A673 (cell line): ENCODE results near the gene MAP7D3. TPM values are rescaled to one million over a fixed set of nuclear protein-coding genes. Genes with fewer than 3 reads are reported as not detected.
A peak's percentile ranks its signal among the peaks of the same experiment; 100 is the strongest.

Experiments
- BruUV-seq: library from RNA; stranded (reverse); fragments of 400-500 nt; replicated peaks from 2 replicates; lab custom pipeline; 2021; lab: Mats Ljungman, UMichigan
- CTCF ChIA-PET: fragments of 300-600 bp; sonication (Branson Sonifier 250); formaldehyde crosslinking; loops from one replicate; lab custom pipeline; 2022; ENCODE audit warnings: antibody characterized with exemption; lab: Charles Lee
- POLR2A ChIA-PET: fragments of 300-600 bp; sonication (Branson Sonifier 250); formaldehyde crosslinking; loops from one replicate; lab custom pipeline; 2022; ENCODE audit warnings: antibody characterized with exemption; ENCODE audit not compliant: low non-redundant PET; lab: Charles Lee
- DNase-seq: peaks from one replicate; pipeline ENCODE4 v3.0.0-alpha.2; 2015; ENCODE audit warnings: low spot score
- H3K27ac ChIP-seq: fragments of 200-600 bp; sonication (generic); 2 replicates; pipeline ENCODE4 v1.5.1; 2016; ENCODE audit warnings: mixed run types, low read depth, mild to moderate bottlenecking, mixed read lengths, antibody characterized with exemption, low read length; ENCODE audit not compliant: poor library complexity, severe bottlenecking
- H3K27me3 ChIP-seq: fragments of 200-600 bp; sonication (generic); replicated peaks from 2 replicates; pipeline ENCODE4 v1.6.1; 2017; ENCODE audit warnings: mixed run types, low read depth, mild to moderate bottlenecking, mixed read lengths, antibody characterized with exemption, low read length; ENCODE audit not compliant: insufficient read depth, poor library complexity
- H3K36me3 ChIP-seq: fragments of 200-600 bp; sonication (generic); 2 replicates; pipeline ENCODE4 v1.6.1; 2016; ENCODE audit warnings: mixed run types, mild to moderate bottlenecking, mixed read lengths, antibody characterized with exemption, low read length; ENCODE audit not compliant: insufficient read depth, poor library complexity, severe bottlenecking
- H3K4me1 ChIP-seq: fragments of 200-600 bp; sonication (generic); 2 replicates; pipeline ENCODE4 v1.6.1; 2017; ENCODE audit warnings: mixed run types, mild to moderate bottlenecking, mixed read lengths, antibody characterized with exemption, low read length; ENCODE audit not compliant: insufficient read depth, poor library complexity, severe bottlenecking
- H3K4me3 ChIP-seq: fragments of 200-600 bp; sonication (generic); 2 replicates; pipeline ENCODE4 v1.5.1; 2016; ENCODE audit warnings: low read depth, mixed run types, mild to moderate bottlenecking, mixed read lengths, low read length; ENCODE audit not compliant: poor library complexity, severe bottlenecking
- H3K9me3 ChIP-seq: fragments of 200-600 bp; sonication (generic); 2 replicates; pipeline ENCODE4 v1.6.1; 2016; ENCODE audit warnings: mixed run types, low read depth, mild to moderate bottlenecking, mixed read lengths, antibody characterized with exemption, low read length; ENCODE audit not compliant: poor library complexity, severe bottlenecking
- CTCF ChIP-seq: fragments of 300-800, 200-600 bp; sonication (generic); conservative IDR thresholded peaks from 2 replicates; pipeline ENCODE4 v1.5.1; 2017; ENCODE audit warnings: low read depth, mild to moderate bottlenecking, antibody characterized with exemption, low read length, moderate library complexity, mixed read lengths
- EZH2 ChIP-seq: fragments of 200-600 bp; sonication (generic); IDR thresholded peaks from 2 replicates; pipeline ENCODE4 v1.6.1; 2017; ENCODE audit warnings: borderline replicate concordance, low read depth, mild to moderate bottlenecking, mixed read lengths, antibody characterized with exemption, low read length; ENCODE audit not compliant: poor library complexity, severe bottlenecking
- intact Hi-C: fragments of 100-400 bp; cut with micrococcal nuclease; formaldehyde crosslinking; loops from one replicate; pipeline ENCODE4 v1.10.0; 2022; ENCODE audit not compliant: unreplicated experiment
- total RNA-seq: library from RNA; stranded (reverse); gene quantifications from 2 replicates; pipeline ENCODE4 v1.2.3, GENCODE V29; 2021

The MAP7D3 gene
- total RNA-seq, 1 experiment from 2014 or later: 12.9 TPM

- Histone ChIP-seq H3K36me3 (no peaks in the 10 kb centered on the region), H3K4me3 (no peak overlapping the region), H3K27ac (no peak overlapping the region), H3K9me3 (no peaks in the 10 kb centered on the region), H3K4me1 (peaks cover 9% of the 10 kb centered on the region), H3K27me3 (peaks cover 9% of the 10 kb centered on the region)
- TF ChIP-seq EZH2 (no peak), CTCF (peak; percentile 63)
- ChIA-PET CTCF (no interaction called here), POLR2A (no interaction called here)
- intact Hi-C loops: loop anchor here (5.0 kb wide), 1 partner anchor 168 kb away; no protein-coding TSS in a partner anchor
- peak; percentile 57 for DNase-seq
- BruUV-seq: no TSS peak
Observed at GRCh38 chrX:136200466-136200865, 50.7 kb downstream of the MAP7D3 start.

- CTCF ChIA-PET: no interaction called here
- intact Hi-C loops: no loop called here
Observed at GRCh38 chrX:136199365-136199764, 51.8 kb downstream of the MAP7D3 start.

DNA sequence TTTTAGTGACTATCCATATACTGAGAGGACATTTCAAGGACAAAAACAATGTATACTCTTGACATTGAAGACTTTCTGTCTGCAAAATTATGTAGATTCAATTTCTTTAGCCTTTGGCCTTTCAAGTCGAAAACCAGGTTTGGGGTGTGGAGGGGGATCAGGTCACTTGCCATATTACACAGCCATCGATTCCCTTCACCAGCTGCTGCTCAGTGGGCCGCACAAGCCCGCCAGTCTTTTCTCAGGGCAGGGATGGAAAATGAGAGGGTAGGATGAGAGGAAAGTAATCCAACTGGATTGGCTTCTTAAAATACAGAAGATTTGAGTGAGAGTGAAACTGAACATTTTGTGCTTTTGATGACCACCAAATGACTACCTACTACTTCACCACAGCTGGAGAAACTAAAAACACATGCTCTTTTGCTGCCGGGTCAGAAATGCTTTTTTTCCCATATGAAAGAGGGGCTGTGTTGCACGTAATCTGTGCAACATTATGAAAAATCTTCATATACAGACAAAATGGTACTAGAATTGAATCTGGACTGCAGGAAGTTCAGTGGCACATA lies 52.4 kb downstream of the MAP7D3 start:
- CTCF ChIA-PET: no interaction called here
- H3K4me1 ChIP-seq: no peaks in the 10 kb centered on the region
- intact Hi-C loops: no loop called here
- no peaks in the 10 kb centered on the region for H3K9me3 ChIP-seq
- POLR2A ChIA-PET: no interaction called here
- H3K27me3 ChIP-seq: peaks cover 9% of the 10 kb centered on the region
- no peaks in the 10 kb centered on the region for H3K36me3 ChIP-seq
- no peak for TF ChIP-seq EZH2
- no peak for TF ChIP-seq CTCF
- no peak for DNase-seq
- no peak overlapping the region for H3K4me3 ChIP-seq
- BruUV-seq: no TSS peak
- H3K27ac ChIP-seq: no peak overlapping the region

More at GRCh38 chrX:136199365-136199764, 51.8 kb downstream of the MAP7D3 start:
- Histone ChIP-seq H3K4me3 (no peak overlapping the region), H3K27ac (no peak overlapping the region), H3K9me3 (no peaks in the 10 kb centered on the region), H3K36me3 (no peaks in the 10 kb centered on the region), H3K4me1 (peaks cover 5% of the 10 kb centered on the region), H3K27me3 (peaks cover 9% of the 10 kb centered on the region)
- no peak for DNase-seq
- POLR2A ChIA-PET: no interaction called here
- BruUV-seq: no TSS peak
- TF ChIP-seq EZH2: no peak
- no peak for TF ChIP-seq CTCF
